AG04450 (cell line): ENCODE data around the gene LAMC2. TPM values are rescaled to one million over a fixed set of nuclear protein-coding genes. Genes with fewer than 3 reads are reported as not detected.
A peak's percentile ranks its signal among the peaks of the same experiment; 100 is the strongest.

Source experiments
- CTCF ChIA-PET: fragments of 300-600, 350-600 bp; formaldehyde crosslinking; extraction: SDS; loops from one replicate; lab custom pipeline; 2022; ENCODE audit warnings: antibody characterized with exemption, inconsistent platforms; lab: Charles Lee
- POLR2A ChIA-PET: fragments of 350-600 bp; formaldehyde crosslinking; extraction: SDS; loops from one replicate; lab custom pipeline; 2021; ENCODE audit warnings: antibody characterized with exemption, inconsistent platforms; lab: Yijun Ruan, JAX
- DNase-seq: peaks from one replicate; pipeline ENCODE4 v3.0.0-alpha.2; 2011; ENCODE audit warnings: low read depth, low spot score
- H3K27ac ChIP-seq: one replicate; pipeline ENCODE4 v1.5.1; 2012; ENCODE audit warnings: low read depth, low read length, control low read depth
- H3K27me3 ChIP-seq: one replicate; pipeline ENCODE4 v1.6.0; 2012; ENCODE audit warnings: low read length; ENCODE audit not compliant: control insufficient read depth, insufficient read depth
- H3K4me3 ChIP-seq: 2 replicates; pipeline ENCODE4 v1.5.1; 2011; ENCODE audit warnings: mild to moderate bottlenecking, low read depth, low read length, control low read depth
- H3K9me3 ChIP-seq: 2 replicates; pipeline ENCODE4 v1.5.1; 2012; ENCODE audit warnings: low read length; ENCODE audit not compliant: control insufficient read depth, insufficient read depth
- polyA plus RNA-seq: library from polyadenylated mRNA; depleted of rRNA; stranded (reverse); fragments of >200 nt; gene quantifications from 2 replicates; pipeline ENCODE4 v1.2.3, GENCODE V29; 2011
- TF ChIP-seq, protein P1 (sequence below): IDR thresholded peaks from 2 replicates; pipeline ENCODE4 v1.5.1; 2011; ENCODE audit warnings: low read depth, low read length, control low read depth, inconsistent platforms

Gene LAMC2
- polyA plus RNA-seq, 1 experiment = 1.6 TPM

- H3K27ac ChIP-seq = no peak overlapping the region
- no peaks in the 10 kb centered on the region for H3K9me3 ChIP-seq
- POLR2A ChIA-PET = no interaction called here
- no peaks in the 10 kb centered on the region for H3K27me3 ChIP-seq
- CTCF ChIA-PET = interaction anchor here (2.2 kb wide), 1 partner anchor 32 kb away, joined by 9 read pairs; no protein-coding TSS in a partner anchor
- TF ChIP-seq, protein P1, sequence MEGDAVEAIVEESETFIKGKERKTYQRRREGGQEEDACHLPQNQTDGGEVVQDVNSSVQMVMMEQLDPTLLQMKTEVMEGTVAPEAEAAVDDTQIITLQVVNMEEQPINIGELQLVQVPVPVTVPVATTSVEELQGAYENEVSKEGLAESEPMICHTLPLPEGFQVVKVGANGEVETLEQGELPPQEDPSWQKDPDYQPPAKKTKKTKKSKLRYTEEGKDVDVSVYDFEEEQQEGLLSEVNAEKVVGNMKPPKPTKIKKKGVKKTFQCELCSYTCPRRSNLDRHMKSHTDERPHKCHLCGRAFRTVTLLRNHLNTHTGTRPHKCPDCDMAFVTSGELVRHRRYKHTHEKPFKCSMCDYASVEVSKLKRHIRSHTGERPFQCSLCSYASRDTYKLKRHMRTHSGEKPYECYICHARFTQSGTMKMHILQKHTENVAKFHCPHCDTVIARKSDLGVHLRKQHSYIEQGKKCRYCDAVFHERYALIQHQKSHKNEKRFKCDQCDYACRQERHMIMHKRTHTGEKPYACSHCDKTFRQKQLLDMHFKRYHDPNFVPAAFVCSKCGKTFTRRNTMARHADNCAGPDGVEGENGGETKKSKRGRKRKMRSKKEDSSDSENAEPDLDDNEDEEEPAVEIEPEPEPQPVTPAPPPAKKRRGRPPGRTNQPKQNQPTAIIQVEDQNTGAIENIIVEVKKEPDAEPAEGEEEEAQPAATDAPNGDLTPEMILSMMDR = no peak
- DNase-seq = no peak
- H3K4me3 ChIP-seq = no peak overlapping the region
Measured at GRCh38 chr1:183203094-183203493, 17.0 kb downstream of the LAMC2 start.

DNA sequence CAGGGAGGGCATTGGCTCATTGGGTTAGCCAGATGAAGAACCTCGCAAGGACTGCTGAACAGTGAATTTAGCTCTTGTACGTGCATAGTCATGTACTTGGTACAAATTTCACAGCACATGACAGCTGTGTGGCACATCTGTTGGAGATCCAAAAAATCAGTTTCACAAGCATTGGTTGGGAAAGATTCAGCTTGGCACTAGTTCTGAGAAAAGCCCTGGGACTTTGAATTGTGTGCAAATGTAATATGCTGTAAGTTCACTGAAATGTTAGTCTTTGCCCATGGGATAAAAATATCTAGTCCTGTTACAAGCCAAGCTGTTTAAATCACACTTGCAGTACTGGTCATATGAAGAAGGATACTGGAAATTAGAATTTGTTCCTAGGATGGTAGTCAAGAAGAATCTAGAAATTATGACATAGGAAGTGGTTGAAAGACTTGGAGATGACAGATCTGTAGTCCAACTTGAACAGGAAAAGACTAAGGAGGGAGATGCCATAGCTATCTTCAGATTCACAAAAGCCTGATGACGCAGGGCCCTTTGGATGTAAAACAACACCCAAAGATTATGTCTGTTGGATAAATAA is 19.2 kb downstream of the LAMC2 start:
- POLR2A ChIA-PET = interaction anchor here (0.8 kb wide), 1 partner anchor 68 kb away, joined by 3 read pairs; no protein-coding TSS in a partner anchor
- Histone ChIP-seq H3K27me3 (no peaks in the 10 kb centered on the region), H3K9me3 (no peaks in the 10 kb centered on the region), H3K27ac (no peak overlapping the region), H3K4me3 (no peak overlapping the region)
- DNase-seq = peak; percentile 20
- CTCF ChIA-PET = interaction anchor here (1.0 to 2.2 kb wide), 5 partner anchors 23 to 242 kb away, joined by 3 to 9 read pairs (median 4); no protein-coding TSS in a partner anchor
- TF ChIP-seq, protein P1 = no peak

- ChIA-PET POLR2A (no interaction called here), CTCF (interaction anchor here (1.0 kb wide), 1 partner anchor 28 kb away, joined by 4 read pairs; no protein-coding TSS in a partner anchor)
- H3K27ac ChIP-seq = no peak overlapping the region
Measured at GRCh38 chr1:183206538-183207122, 20.6 kb downstream of the LAMC2 start.

GRCh38 chr1:183209533-183210158 is 23.6 kb downstream of the LAMC2 start:
- no peaks in the 10 kb centered on the region for H3K9me3 ChIP-seq
- TF ChIP-seq, protein P1 = no peak
- H3K27me3 ChIP-seq = no peaks in the 10 kb centered on the region
- no peak for DNase-seq
- no peak overlapping the region for H3K27ac ChIP-seq
- CTCF ChIA-PET = interaction anchor here (2.3 to 3.7 kb wide), 2 partner anchors 18 to 25 kb away, joined by 7 to 21 read pairs; no protein-coding TSS in a partner anchor
- POLR2A ChIA-PET = interaction anchor here (1.0 kb wide), 1 partner anchor 25 kb away, joined by 3 read pairs; no protein-coding TSS in a partner anchor
- H3K4me3 ChIP-seq = no peak overlapping the region

More at GRCh38 chr1:183206538-183207122, 20.6 kb downstream of the LAMC2 start:
- TF ChIP-seq, protein P1 = no peak
- Histone ChIP-seq H3K27me3 (no peaks in the 10 kb centered on the region), H3K4me3 (no peak overlapping the region), H3K9me3 (no peaks in the 10 kb centered on the region)
- DNase-seq = no peak
